Uterus (tissue), 4 donors: Measurements from ENCODE around the gene UAP1. TPM values are rescaled to one million over a fixed set of nuclear protein-coding genes. Genes with fewer than 3 reads are reported as not detected.

Experiments used
- DNase-seq, 2 donors: peaks; one replicate each; pipeline ENCODE4 v3.0.0-alpha.2; 2019 to 2020
- H3K27ac ChIP-seq, 2 donors: fragments of 200-600 bp; sonication (generic); 1 replicate in 1 of 2; 2 replicates in 1 of 2; pipeline ENCODE4 v1.5.1; 2016 to 2018
- H3K27me3 ChIP-seq, 2 donors: fragments of 200-600 bp; sonication (generic); one replicate each; pipeline ENCODE4 v1.5.1; 2018 to 2019; ENCODE audit warnings: control low read depth in 1 of 2
- H3K36me3 ChIP-seq, 2 donors: fragments of 200-600 bp; sonication (generic); one replicate each; pipeline ENCODE4 v1.5.1; 2019; ENCODE audit warnings: control low read depth in 1 of 2
- H3K4me1 ChIP-seq, 2 donors: fragments of 200-600 bp; sonication (generic); one replicate each; pipeline ENCODE4 v1.5.1; 2018 to 2019; ENCODE audit warnings: control low read depth in 1 of 2
- H3K4me3 ChIP-seq, 2 donors: fragments of 200-600 bp; sonication (generic); 1 replicate in 1 of 2; 2 replicates in 1 of 2; pipeline ENCODE4 v1.5.1; 2018 to 2019; ENCODE audit warnings: mild to moderate bottlenecking in 1 of 2
- H3K9me3 ChIP-seq, 2 donors: fragments of 200-600 bp; sonication (generic); one replicate each; pipeline ENCODE4 v1.5.1; 2019; ENCODE audit warnings: control low read depth in 1 of 2
- POLR2A ChIP-seq, 2 donors: fragments of 450-650 bp; IDR thresholded peaks; one replicate each; pipeline ENCODE4 v1.6.1; 2016; ENCODE audit warnings: antibody characterized with exemption in 2 of 2, mild to moderate bottlenecking in 1 of 2, moderate library complexity in 1 of 2
- intact Hi-C: fragments of 100-400 bp; cut with DNase I; formaldehyde crosslinking; loops from one replicate; pipeline ENCODE4 v1.15.1; 2023; ENCODE audit warnings: low total_unique reads
- total RNA-seq, 4 donors: library from RNA; depleted of rRNA in 3 of 4; stranded (reverse); fragments of >200 nt in 3 of 4; gene quantifications; one replicate each; pipeline versions ENCODE4 v1.1.0 to v1.2.4, GENCODE V29; 2014 to 2023
- TF ChIP-seq, protein P1 (sequence below), 4 experiments: fragments of 200-600 bp in 2 of 4; fragments of 450-650 bp in 2 of 4; sonication (generic) in 2 of 4; IDR thresholded peaks; one replicate each; pipeline ENCODE4 v1.5.1; 2016 to 2019; ENCODE audit warnings: antibody characterized with exemption in 4 of 4, mild to moderate bottlenecking in 2 of 4, moderate library complexity in 1 of 4
- donor health status: DM: yes; HTN: yes; CAD: no.

Gene UAP1
- total RNA-seq, 4 donors from 2014 or later = 17.7 to 66.5 (median 55.0) TPM

DNA sequence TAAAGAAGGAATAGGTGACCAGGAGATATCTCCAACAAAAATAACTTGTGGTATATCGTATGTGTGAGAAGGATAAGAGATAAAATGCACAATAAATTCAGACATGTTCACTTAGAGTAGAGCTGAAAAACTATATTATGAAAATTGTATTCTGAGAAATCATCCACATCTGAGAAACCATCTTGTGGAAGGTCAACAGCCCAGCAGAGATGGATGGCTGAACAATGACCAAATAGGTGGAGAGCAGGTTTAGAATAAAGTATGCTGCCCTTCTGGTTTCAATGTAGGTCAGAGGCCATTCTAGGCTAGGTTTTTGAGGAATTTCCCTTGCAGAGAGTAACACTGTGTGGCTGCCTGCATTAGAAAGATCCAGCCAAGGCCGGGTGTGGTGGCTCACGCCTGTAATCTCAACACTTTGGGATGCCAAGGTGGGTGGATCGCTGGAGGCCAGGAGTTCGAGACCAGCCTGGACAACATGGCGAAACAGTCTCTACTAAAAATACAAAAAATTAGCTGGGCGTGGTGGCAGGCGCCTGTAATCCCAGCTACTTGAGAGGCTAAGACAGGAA lies 8.8 kb upstream of the UAP1 start:
- no peak for DNase-seq
- Histone ChIP-seq H3K4me1 (no peaks in the 10 kb centered on the region), H3K27ac (peak overlapping the region; percentile 8 to 70), H3K36me3 (no peaks in the 10 kb centered on the region), H3K9me3 (no peaks in the 10 kb centered on the region), H3K4me3 (no peak overlapping the region), H3K27me3 (no peaks in the 10 kb centered on the region)
- TF ChIP-seq POLR2A (IDR thresholded peaks at IDR 0.05) = no peak
- TF ChIP-seq, protein P1, sequence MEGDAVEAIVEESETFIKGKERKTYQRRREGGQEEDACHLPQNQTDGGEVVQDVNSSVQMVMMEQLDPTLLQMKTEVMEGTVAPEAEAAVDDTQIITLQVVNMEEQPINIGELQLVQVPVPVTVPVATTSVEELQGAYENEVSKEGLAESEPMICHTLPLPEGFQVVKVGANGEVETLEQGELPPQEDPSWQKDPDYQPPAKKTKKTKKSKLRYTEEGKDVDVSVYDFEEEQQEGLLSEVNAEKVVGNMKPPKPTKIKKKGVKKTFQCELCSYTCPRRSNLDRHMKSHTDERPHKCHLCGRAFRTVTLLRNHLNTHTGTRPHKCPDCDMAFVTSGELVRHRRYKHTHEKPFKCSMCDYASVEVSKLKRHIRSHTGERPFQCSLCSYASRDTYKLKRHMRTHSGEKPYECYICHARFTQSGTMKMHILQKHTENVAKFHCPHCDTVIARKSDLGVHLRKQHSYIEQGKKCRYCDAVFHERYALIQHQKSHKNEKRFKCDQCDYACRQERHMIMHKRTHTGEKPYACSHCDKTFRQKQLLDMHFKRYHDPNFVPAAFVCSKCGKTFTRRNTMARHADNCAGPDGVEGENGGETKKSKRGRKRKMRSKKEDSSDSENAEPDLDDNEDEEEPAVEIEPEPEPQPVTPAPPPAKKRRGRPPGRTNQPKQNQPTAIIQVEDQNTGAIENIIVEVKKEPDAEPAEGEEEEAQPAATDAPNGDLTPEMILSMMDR (IDR thresholded peaks at IDR 0.05) = no peak
- intact Hi-C loops = loop anchor here (10.0 kb wide), 1 partner anchor 58 kb away; the partner anchor contains the start of gene UHMK1

DNA sequence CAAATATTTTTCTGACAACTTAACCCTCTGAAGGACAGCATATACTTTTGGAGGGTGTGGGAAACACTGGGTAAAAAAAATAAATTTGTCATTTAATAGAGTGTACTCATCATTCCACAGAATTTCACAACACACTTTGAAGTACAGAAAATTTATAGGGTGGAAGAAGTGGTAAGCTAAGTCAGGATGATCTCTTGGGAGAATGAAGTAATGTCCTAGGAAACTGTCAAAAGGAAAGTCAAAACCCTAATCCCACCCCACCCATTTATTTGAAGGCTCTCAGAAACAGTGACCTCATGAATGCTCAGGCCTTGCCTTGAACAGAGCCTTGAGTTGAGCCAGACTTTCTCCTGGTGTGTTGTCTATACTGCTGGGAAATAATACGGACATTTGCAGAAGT lies 7.3 kb upstream of the UAP1 start:
- no peaks in the 10 kb centered on the region for H3K9me3 ChIP-seq
- TF ChIP-seq POLR2A (IDR thresholded peaks at IDR 0.05) = no peak
- TF ChIP-seq, protein P1 (IDR thresholded peaks at IDR 0.05) = no peak
- peak overlapping the region in 1 of 2 donors; percentile 13 for H3K27ac ChIP-seq
- H3K27me3 ChIP-seq = no peaks in the 10 kb centered on the region
- DNase-seq = no peak
- H3K36me3 ChIP-seq = no peaks in the 10 kb centered on the region
- intact Hi-C loops = loop anchor here (10.0 kb wide), 1 partner anchor 59 kb away; the partner anchor contains the start of gene UHMK1
- H3K4me1 ChIP-seq = no peaks in the 10 kb centered on the region
- H3K4me3 ChIP-seq = no peak overlapping the region

DNA sequence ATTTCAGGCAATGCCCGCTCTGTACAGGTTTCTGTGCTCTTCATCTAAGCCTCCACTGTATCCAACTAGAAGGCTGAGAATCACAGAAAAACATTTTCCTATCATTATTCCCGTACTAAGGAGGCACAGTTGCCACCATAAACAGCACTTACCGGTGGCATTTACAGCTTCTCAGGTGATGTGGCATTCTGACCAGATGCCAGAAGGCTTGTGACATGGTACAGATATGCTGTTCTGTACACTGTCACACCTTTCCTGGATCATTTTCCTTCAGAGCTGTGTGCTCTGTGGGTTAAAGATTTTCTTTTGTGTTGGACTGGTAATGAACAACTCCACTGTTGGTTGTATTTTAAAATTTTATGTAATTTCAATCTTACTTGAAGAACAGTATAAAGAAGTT lies 4.0 kb upstream of the UAP1 start:
- H3K4me3 ChIP-seq = no peak overlapping the region
- intact Hi-C loops = loop anchor here (10.0 kb wide), 1 partner anchor 63 kb away; the partner anchor contains the start of gene UHMK1
- no peak overlapping the region for H3K27ac ChIP-seq
- TF ChIP-seq, protein P1 (IDR thresholded peaks at IDR 0.05) = no peak
- TF ChIP-seq POLR2A (IDR thresholded peaks at IDR 0.05) = no peak
- DNase-seq = no peak
- no peaks in the 10 kb centered on the region for H3K9me3 ChIP-seq
- H3K4me1 ChIP-seq = peaks cover 0 to 4% of the 10 kb centered on the region in 2 donors
- no peaks in the 10 kb centered on the region for H3K27me3 ChIP-seq
- H3K36me3 ChIP-seq = no peaks in the 10 kb centered on the region

DNA sequence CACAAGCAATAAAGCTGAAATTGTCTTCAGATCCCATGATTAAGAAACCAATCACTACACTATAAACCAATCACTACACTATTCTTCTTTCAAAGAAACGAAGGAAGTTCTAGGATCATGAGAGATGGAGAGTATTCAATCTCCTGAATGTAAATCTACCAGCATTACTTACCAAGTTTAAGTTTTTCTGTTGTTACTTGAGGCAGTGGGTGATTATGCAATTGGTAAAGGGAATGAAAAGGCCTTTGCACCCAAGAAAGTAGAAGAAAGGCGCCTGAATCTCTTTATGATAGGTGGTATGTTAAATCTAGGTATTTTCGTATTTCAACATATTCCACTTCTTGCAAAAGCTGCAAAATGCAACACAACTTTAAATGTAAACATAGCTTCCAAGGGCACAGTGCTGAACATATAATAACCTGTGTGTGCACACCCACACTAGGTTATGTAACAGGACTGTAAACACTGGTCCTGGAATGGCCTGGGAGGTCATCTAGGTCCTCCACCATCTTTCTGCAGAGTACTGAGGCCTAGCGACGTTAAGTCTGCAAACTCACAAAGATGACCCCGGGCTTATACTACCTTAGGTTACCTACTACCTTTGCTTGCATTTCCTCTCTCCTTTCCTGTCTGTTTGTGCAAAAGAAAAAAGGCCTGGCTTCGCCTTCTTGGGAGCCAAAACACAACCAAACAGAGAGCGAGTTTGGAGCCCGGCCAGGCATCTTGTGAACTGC lies 1.1 kb upstream of the UAP1 start:
- peaks cover 0 to 4% of the 10 kb centered on the region in 2 donors for H3K4me1 ChIP-seq
- TF ChIP-seq, protein P1 (IDR thresholded peaks at IDR 0.05) = no peak
- TF ChIP-seq POLR2A (IDR thresholded peaks at IDR 0.05) = no peak
- intact Hi-C loops = no loop called here
- no peaks in the 10 kb centered on the region for H3K27me3 ChIP-seq
- no peaks in the 10 kb centered on the region for H3K36me3 ChIP-seq
- peak overlapping the region; percentile 62 to 78 for H3K4me3 ChIP-seq
- no peak for DNase-seq
- no peaks in the 10 kb centered on the region for H3K9me3 ChIP-seq
- peak overlapping the region; percentile 96 to 97 for H3K27ac ChIP-seq

DNA sequence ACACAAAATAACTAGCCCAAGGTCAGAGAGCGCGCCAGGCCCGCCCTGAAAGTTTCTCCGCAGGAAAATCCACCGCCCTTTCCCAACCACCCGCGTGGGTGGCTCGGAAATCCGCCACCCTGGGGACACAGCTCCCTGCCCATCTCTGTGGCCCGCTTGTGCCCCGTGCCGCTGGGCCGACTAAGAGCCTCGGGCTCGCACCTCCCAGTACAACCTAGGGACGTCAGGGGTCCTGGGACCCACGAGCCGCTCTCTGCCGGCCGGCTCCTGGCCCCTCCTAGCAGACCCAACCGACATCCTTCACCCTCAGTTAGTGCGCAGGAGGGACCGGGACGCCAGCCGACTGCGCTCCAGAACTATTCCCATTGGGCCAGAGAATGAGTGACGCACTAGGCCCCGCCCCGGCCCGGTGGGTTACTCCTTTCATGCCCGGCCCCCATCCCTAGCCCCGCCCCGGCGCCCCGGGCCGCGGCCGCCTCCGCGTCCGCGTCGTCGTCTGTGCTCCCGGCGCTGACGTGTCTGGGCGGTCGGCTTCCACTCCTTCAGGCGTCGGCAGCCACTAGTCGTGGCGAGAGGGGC lies 396 bp upstream of the UAP1 start:
- Histone ChIP-seq H3K4me3 (peak overlapping the region; percentile 62 to 78), H3K36me3 (no peaks in the 10 kb centered on the region), H3K27me3 (no peaks in the 10 kb centered on the region), H3K9me3 (no peaks in the 10 kb centered on the region), H3K4me1 (peaks cover 0 to 4% of the 10 kb centered on the region in 2 donors), H3K27ac (peak overlapping the region; percentile 96 to 97)
- DNase-seq = peak; percentile 99
- TF ChIP-seq, protein P1 (IDR thresholded peaks at IDR 0.05) = no peak
- TF ChIP-seq POLR2A (IDR thresholded peaks at IDR 0.05) = peak; percentile 77 to 87
- intact Hi-C loops = no loop called here
